A673 (cell line): ENCODE results near the gene TRIM66. TPM values are rescaled to one million over a fixed set of nuclear protein-coding genes. Genes with fewer than 3 reads are reported as not detected.

Source experiments
- BruUV-seq: library from RNA; stranded (reverse); fragments of 400-500 nt; replicated peaks from 2 replicates; lab custom pipeline; 2021; lab: Mats Ljungman, UMichigan
- CTCF ChIA-PET: fragments of 300-600 bp; sonication (Branson Sonifier 250); formaldehyde crosslinking; loops from one replicate; lab custom pipeline; 2022; ENCODE audit warnings: antibody characterized with exemption; lab: Charles Lee
- POLR2A ChIA-PET: fragments of 300-600 bp; sonication (Branson Sonifier 250); formaldehyde crosslinking; loops from one replicate; lab custom pipeline; 2022; ENCODE audit warnings: antibody characterized with exemption; ENCODE audit not compliant: low non-redundant PET; lab: Charles Lee
- DNase-seq: peaks from one replicate; pipeline ENCODE4 v3.0.0-alpha.2; 2015; ENCODE audit warnings: low spot score
- H3K27ac ChIP-seq: fragments of 200-600 bp; sonication (generic); 2 replicates; pipeline ENCODE4 v1.5.1; 2016; ENCODE audit warnings: mixed run types, low read depth, mild to moderate bottlenecking, mixed read lengths, antibody characterized with exemption, low read length; ENCODE audit not compliant: poor library complexity, severe bottlenecking
- H3K27me3 ChIP-seq: fragments of 200-600 bp; sonication (generic); replicated peaks from 2 replicates; pipeline ENCODE4 v1.6.1; 2017; ENCODE audit warnings: mixed run types, low read depth, mild to moderate bottlenecking, mixed read lengths, antibody characterized with exemption, low read length; ENCODE audit not compliant: insufficient read depth, poor library complexity
- H3K36me3 ChIP-seq: fragments of 200-600 bp; sonication (generic); 2 replicates; pipeline ENCODE4 v1.6.1; 2016; ENCODE audit warnings: mixed run types, mild to moderate bottlenecking, mixed read lengths, antibody characterized with exemption, low read length; ENCODE audit not compliant: insufficient read depth, poor library complexity, severe bottlenecking
- H3K4me1 ChIP-seq: fragments of 200-600 bp; sonication (generic); 2 replicates; pipeline ENCODE4 v1.6.1; 2017; ENCODE audit warnings: mixed run types, mild to moderate bottlenecking, mixed read lengths, antibody characterized with exemption, low read length; ENCODE audit not compliant: insufficient read depth, poor library complexity, severe bottlenecking
- H3K4me3 ChIP-seq: fragments of 200-600 bp; sonication (generic); 2 replicates; pipeline ENCODE4 v1.5.1; 2016; ENCODE audit warnings: low read depth, mixed run types, mild to moderate bottlenecking, mixed read lengths, low read length; ENCODE audit not compliant: poor library complexity, severe bottlenecking
- H3K9me3 ChIP-seq: fragments of 200-600 bp; sonication (generic); 2 replicates; pipeline ENCODE4 v1.6.1; 2016; ENCODE audit warnings: mixed run types, low read depth, mild to moderate bottlenecking, mixed read lengths, antibody characterized with exemption, low read length; ENCODE audit not compliant: poor library complexity, severe bottlenecking
- CTCF ChIP-seq: fragments of 300-800, 200-600 bp; sonication (generic); conservative IDR thresholded peaks from 2 replicates; pipeline ENCODE4 v1.5.1; 2017; ENCODE audit warnings: low read depth, mild to moderate bottlenecking, antibody characterized with exemption, low read length, moderate library complexity, mixed read lengths
- EZH2 ChIP-seq: fragments of 200-600 bp; sonication (generic); IDR thresholded peaks from 2 replicates; pipeline ENCODE4 v1.6.1; 2017; ENCODE audit warnings: borderline replicate concordance, low read depth, mild to moderate bottlenecking, mixed read lengths, antibody characterized with exemption, low read length; ENCODE audit not compliant: poor library complexity, severe bottlenecking
- intact Hi-C: fragments of 100-400 bp; cut with micrococcal nuclease; formaldehyde crosslinking; loops from one replicate; pipeline ENCODE4 v1.10.0; 2022; ENCODE audit not compliant: unreplicated experiment
- total RNA-seq: library from RNA; stranded (reverse); gene quantifications from 2 replicates; pipeline ENCODE4 v1.2.3, GENCODE V29; 2021

Gene TRIM66
- total RNA-seq, 1 experiment from 2014 or later, result 9.7 TPM

GRCh38 chr11:8709002-8709672 is 26.7 kb upstream of the TRIM66 start:
- CTCF ChIA-PET, result no interaction called here
- intact Hi-C loops, result no loop called here
- Histone ChIP-seq H3K36me3 (no peaks in the 10 kb centered on the region), H3K4me3 (no peak overlapping the region), H3K27ac (no peak overlapping the region), H3K9me3 (no peaks in the 10 kb centered on the region), H3K4me1 (no peaks in the 10 kb centered on the region), H3K27me3 (no peaks in the 10 kb centered on the region)
- TF ChIP-seq EZH2, result no peak
- no peak for TF ChIP-seq CTCF
- BruUV-seq, result no TSS peak
- POLR2A ChIA-PET, result no interaction called here
- no peak for DNase-seq

- no peak for DNase-seq
- Histone ChIP-seq H3K27ac (no peak overlapping the region), H3K4me3 (no peak overlapping the region), H3K4me1 (no peaks in the 10 kb centered on the region), H3K36me3 (no peaks in the 10 kb centered on the region), H3K27me3 (no peaks in the 10 kb centered on the region), H3K9me3 (no peaks in the 10 kb centered on the region)
- CTCF ChIA-PET, result no interaction called here
- TF ChIP-seq EZH2 (no peak), CTCF (no peak)
- no TSS peak for BruUV-seq
- intact Hi-C loops, result no loop called here
- POLR2A ChIA-PET, result no interaction called here
These were observed 25.2 kb upstream of the TRIM66 start for GRCh38 chr11:8707541-8708191.

DNA sequence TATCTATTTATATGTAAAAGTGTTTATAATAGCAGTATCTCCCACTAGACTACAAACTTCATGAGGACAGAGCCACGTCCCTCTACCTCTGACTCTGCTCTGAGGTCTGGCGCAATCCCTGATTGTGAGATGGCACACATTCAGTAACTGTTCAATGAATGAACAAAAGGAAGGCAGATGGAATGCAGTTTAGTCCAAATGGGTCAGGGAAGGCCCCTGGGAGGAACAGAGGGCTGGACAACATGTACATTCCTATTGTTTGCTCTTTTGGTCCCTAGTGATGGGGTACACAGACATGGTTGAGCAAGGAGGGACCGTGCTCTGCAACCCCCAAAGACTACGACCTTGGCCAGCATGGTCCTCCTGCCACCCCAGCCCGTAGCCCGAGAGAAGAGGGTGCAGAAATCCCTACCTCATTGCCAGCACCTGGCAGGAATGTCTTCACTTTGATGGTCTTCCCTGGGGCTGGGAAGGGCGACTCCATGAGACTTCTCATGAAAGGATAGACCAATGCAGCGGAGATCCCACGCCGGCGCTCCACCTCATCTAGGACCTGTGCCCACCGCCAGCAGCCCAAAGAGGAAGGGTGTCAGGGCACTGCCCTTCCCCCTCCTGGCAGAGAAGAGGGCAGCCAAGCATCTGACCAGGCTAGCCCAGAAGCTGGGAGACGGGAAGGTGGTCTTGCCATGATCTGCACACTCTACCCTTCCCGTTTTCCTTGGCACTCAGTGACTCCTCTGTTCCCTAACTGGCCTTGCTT is 24.4 kb upstream of the TRIM66 start:
- no peak for TF ChIP-seq CTCF
- no peak for TF ChIP-seq EZH2
- no peak for DNase-seq
- no peaks in the 10 kb centered on the region for H3K36me3 ChIP-seq
- intact Hi-C loops, result no loop called here
- ChIA-PET CTCF (no interaction called here), POLR2A (no interaction called here)
- no peaks in the 10 kb centered on the region for H3K9me3 ChIP-seq
- H3K4me1 ChIP-seq, result no peaks in the 10 kb centered on the region
- BruUV-seq, result no TSS peak
- no peaks in the 10 kb centered on the region for H3K27me3 ChIP-seq
- no peak overlapping the region for H3K27ac ChIP-seq
- no peak overlapping the region for H3K4me3 ChIP-seq
